GM19238 (cell line): ENCODE measurements around the gene TRIM26.
"Not testable (repeated sequence)": the region's sequence is repeated elsewhere in the genome, so short reads cannot be mapped to it uniquely, and the experiment has no call there.

Experiments
- DNase-seq: peaks from one replicate; pipeline ENCODE4 v3.0.0; 2011; ENCODE audit warnings: low spot score; ENCODE audit not compliant: insufficient read length

TRIM26 gene

GRCh38 chr6:30154709-30155519 is 58.3 kb downstream of the TRIM26 start:
- no peak for DNase-seq

GRCh38 chr6:30154061-30154460 is 59.1 kb downstream of the TRIM26 start:
- no peak for DNase-seq

- no peak for DNase-seq
Observed at GRCh38 chr6:30152910-30153610, 60.1 kb downstream of the TRIM26 start.

GRCh38 chr6:30152016-30152673 is 61.1 kb downstream of the TRIM26 start:
- DNase-seq, result no peak

GRCh38 chr6:30151580-30151979 is 61.6 kb downstream of the TRIM26 start:
- no peak for DNase-seq

GRCh38 chr6:30150671-30151395 is 62.4 kb downstream of the TRIM26 start:
- no peak for DNase-seq

GRCh38 chr6:30149858-30150550 is 63.2 kb downstream of the TRIM26 start:
- no peak for DNase-seq

- DNase-seq, result no peak
Observed at GRCh38 chr6:30149234-30149633, 64.0 kb downstream of the TRIM26 start.

GRCh38 chr6:30147096-30147495 is 66.1 kb downstream of the TRIM26 start:
- DNase-seq, result no peak

GRCh38 chr6:30145818-30146217 is 67.4 kb downstream of the TRIM26 start:
- DNase-seq, result no peak

- no peak for DNase-seq
Observed at GRCh38 chr6:30144811-30145210, 68.4 kb downstream of the TRIM26 start.

- DNase-seq, result no peak
Observed at GRCh38 chr6:30143780-30144179, 69.4 kb downstream of the TRIM26 start.

GRCh38 chr6:30142665-30143064 is 70.5 kb downstream of the TRIM26 start:
- no peak for DNase-seq

- not testable (repeated sequence) for DNase-seq
Observed at GRCh38 chr6:30140240-30140639, 73.0 kb downstream of the TRIM26 start.

GRCh38 chr6:30136570-30137286 is 76.5 kb downstream of the TRIM26 start:
- no peak for DNase-seq

GRCh38 chr6:30135757-30136156 is 77.4 kb downstream of the TRIM26 start, which contains the start of gene TRIM40:
TSS of gene TRIM40 (plus strand) at chr6:30136140. CDS start at chr6:30137037, 897 bp downstream.
- no peak for DNase-seq

GRCh38 chr6:30135147-30135546 is 78.1 kb downstream of the TRIM26 start:
- no peak for DNase-seq
